Measurements from ENCODE around the gene TOMM7.

The TOMM7 gene

GRCh38 chr7:22822486-22823141 is at the start of gene TOMM7:
Gene TOMM7 (minus strand): TSS chr7:22822849. CDS start chr7:22822779, 70 bp downstream.
- peak; percentile 73 to 78 for DNase-seq (ENCODE audit: low read depth in 2 of 2)

- DNase-seq (ENCODE audit: low read depth in 2 of 2): no peak
These were observed 49.6 kb upstream of the TOMM7 start for GRCh38 chr7:22872096-22872807.

DNA sequence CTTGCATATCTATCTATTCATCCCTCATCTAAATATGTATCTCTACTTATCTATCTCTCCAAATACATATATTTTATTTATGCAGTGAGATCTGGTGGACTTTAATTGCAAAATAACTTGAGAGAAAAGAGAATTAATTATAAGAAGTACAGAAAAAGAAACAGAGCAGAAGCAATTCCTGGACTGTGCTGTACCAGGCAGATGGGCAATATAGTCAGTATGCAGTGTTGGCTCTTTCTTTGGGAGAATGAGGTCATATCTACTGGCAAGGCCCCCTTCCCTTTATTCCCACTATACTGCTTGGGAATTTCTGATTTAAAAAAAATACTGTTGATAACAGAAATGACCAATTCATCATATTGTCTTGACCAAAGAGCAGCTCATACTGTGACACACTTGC is 49.0 kb upstream of the TOMM7 start:
- DNase-seq (ENCODE audit: low read depth in 2 of 2): no peak

GRCh38 chr7:22868509-22868908 is 45.9 kb upstream of the TOMM7 start:
- DNase-seq (ENCODE audit: low read depth in 2 of 2): no peak

DNA sequence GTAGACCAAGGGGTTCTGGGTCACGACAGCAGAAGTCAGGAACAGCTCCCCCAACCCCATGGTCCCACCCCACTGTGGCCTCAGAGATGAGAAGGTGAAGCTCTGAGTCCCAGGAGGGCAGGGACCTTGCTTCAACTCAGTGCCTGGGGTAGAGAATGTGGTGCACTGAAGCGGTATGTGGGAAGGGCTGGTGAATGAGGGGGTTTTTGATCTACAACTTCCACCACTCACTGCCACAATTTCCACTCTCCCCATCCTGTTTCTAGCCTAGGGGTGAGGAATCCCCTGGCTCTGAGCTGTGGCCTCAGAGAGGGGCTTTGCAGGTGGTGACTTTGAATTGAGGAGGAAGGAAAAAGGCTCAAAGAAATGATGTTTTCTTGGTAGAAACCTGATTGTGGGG is 44.9 kb upstream of the TOMM7 start:
- no peak for DNase-seq (ENCODE audit: low read depth in 2 of 2)

DNA sequence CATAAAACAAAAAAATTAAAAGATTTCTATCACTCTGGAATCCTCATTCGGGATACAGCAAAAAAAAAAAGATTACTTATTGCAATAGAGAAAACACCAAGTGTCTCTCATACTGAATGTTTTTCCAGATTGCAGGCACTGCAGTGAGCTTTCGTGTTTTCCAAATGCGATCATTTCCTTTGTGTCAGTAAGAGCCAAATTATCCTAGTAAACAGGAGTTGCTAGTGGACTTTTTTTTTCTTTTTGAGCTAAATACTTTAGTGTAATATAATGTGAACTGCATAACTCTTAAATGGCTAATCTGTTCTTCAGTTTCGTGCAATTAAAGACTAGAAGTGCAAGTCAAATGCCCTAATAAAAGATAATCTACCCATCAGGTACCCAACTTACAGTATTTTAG is 44.4 kb upstream of the TOMM7 start:
- no peak for DNase-seq (ENCODE audit: low read depth in 2 of 2)

DNA sequence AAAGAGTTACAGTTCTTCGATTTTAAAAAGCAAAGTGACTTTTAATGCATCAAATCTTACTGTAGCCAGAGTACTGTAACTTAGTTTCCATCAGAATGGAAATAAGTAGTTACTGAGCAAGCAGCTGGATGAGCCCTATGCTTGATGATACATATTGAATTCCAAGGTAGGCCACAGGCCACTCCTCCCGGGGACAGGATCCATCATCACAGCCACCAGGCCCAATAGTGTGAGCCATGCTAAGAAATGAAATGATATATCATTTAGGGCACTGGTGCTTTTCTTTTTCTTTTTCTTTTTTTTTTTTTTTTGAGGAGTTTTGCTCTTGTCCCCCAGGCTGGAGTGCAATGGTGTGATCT is 42.9 kb upstream of the TOMM7 start:
- DNase-seq (ENCODE audit: low read depth in 2 of 2): no peak

DNA sequence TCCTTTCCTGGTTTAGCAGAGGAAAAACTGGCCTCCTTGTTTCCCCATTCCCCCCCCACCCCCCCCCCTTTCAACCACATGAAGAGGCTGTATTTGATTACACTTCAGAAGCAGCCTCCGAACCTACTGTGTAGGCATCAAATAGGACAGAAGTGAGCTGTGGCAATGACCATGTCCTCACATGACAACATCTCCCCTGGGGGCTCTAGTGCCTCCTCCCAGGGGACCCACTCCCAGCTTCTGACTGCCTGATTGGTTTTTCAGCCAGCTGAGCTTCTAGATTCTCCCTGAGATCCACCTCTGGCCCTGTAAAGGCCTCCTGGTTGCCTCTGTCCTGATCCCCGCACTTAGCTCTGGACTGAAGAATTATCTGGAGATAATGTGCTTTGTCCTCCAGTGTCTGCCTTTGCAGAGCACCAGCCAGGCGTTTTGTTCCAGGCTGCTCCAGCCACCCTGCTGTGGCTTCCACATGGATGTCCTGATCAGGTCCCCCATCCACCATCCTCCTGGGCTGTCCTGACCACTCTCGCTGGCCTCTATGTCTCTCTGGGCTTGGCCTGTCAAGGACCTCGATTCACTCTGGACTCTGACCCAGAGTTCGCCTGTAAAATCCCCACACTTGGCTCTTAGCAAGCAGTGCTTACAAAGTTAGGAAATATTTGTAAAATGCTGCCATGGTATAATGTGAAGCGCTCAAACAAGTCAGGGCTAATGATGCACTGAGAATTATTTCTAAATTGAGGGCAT is 42.4 kb upstream of the TOMM7 start:
- no peak for DNase-seq (ENCODE audit: low read depth in 2 of 2)

DNA sequence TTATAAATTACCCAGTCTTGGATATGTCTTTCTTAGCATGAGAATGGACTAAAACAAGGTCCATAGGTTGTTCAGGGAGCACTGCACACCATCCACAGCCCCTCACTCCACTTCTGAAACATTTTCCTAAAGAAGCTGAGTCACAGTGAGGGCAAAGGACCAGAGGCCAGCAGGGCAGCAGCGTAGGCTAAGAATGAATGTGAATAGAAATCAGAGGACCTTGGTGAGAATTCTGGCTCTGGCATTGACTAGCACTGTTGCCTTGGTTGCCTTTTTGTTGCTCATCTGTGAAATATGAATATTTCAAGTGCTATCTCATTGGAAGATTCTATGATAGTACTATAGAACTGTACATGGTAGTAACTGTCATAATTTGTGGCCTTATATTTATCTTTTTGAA is 41.7 kb upstream of the TOMM7 start:
- DNase-seq (ENCODE audit: low read depth in 2 of 2): no peak

DNA sequence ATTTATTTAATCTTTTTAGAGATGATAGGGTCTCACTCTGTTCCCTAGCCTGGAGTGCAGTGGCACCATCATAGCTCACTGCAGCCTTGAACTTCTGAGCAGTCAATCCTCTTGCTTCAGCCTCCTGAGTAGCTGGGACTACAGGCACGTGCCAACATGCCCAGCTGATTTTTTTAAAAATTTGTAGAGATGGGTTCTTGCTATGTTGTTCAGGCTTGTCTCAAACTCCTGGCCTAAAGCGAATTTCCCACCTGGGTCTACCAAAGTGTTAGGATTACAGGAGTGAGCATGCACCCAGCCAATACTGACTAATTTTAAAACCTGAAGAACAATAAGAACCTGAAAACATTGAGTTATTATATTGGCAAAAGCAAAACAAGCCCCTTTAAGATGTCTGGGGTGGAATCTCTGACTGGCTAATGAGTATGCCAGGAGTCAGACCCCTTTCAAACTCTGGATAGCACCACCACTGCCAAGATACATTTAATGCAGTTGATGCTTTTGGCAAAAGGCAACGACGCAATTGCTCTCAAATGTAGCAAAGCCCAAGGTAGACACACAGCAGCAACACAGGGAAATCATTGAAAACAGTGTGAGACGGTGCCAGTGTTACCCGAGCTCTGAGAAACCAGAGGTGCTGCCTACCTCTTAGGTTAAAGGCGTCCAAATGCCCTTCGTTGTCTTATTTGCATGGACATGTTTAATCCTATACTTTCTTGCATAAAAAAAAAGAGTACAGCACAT is 40.7 kb upstream of the TOMM7 start:
- no peak for DNase-seq (ENCODE audit: low read depth in 2 of 2)

GRCh38 chr7:22861576-22861975 is 38.9 kb upstream of the TOMM7 start:
- no peak for DNase-seq (ENCODE audit: low read depth in 2 of 2)

DNA sequence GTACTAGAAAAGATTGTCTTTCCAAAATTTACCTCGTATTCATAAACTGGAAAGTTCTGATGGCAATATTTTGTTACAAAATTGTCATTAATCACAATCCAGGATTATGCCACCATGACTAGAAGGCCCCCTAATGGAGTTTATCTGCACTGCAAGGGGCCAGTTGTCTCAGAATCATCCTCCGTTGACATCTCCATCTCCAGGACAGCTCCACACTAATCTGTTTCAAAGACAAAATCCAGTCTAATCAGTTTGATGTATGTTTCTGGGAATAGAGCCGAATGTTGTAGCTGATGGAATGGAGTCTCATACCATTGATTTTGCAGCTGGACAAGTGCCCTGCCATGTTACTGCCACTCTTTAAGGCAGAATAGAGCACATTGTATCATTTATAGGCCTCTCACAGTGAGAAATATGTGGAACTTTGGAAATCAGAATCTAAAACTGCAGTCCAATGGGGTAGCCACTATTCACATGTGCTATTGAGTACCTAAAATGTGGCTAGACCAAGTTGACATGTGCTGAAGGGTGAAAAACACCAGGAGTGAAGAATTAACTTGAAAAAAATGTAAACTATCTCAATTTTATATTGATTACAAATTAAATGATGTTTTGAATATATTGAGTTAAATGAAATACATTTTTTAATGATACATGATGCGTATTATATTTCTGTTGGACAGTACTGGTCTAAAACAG is 38.3 kb upstream of the TOMM7 start:
- DNase-seq (ENCODE audit: low read depth in 2 of 2): no peak

DNA sequence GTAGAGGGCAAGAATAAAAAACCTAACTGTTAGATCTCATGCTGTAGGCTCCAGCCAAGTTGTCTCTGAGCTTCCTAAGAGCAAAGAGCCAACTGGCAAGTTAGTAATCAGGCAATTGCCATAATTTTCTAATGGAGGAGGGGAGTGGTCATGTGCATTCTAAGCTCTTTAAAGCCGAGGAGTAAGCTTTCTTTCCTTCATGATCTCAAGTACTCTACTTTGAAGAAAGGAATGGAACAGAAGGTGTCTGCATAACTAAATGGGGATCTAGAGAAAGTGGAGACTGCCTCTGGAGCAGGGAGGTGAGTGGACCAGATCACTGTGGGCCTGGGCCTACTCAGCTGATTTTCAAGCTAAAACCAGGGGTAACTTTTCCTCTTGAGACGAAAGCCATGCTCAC is 37.7 kb upstream of the TOMM7 start:
- DNase-seq (ENCODE audit: low read depth in 2 of 2): no peak

- DNase-seq (ENCODE audit: low read depth in 2 of 2): no peak
These were observed 37.1 kb upstream of the TOMM7 start for GRCh38 chr7:22859641-22860290.

- no peak for DNase-seq (ENCODE audit: low read depth in 2 of 2)
These were observed 36.3 kb upstream of the TOMM7 start for GRCh38 chr7:22858640-22859561.

GRCh38 chr7:22858274-22858639 is 35.6 kb upstream of the TOMM7 start:
- no peak for DNase-seq (ENCODE audit: low read depth in 2 of 2)

DNA sequence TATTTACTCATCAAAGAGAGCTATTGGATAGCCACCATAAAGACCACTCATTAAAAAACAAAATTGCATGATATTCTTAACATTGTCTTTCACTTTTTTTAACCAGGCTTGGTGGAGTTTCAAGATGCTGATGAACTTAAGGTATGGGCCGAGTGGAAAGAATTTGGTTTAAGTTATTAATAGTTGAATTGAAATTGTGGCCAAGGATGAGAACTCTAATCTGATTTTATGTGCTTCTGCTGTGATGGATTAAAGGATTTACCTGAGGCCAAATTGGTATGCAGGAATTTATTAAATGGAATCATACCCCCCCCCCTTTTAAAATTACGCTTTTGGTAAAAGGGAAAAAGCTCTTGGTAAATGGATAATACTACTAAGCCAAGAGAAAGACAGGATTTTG is 33.8 kb upstream of the TOMM7 start:
- DNase-seq (ENCODE audit: low read depth in 2 of 2): no peak

DNA sequence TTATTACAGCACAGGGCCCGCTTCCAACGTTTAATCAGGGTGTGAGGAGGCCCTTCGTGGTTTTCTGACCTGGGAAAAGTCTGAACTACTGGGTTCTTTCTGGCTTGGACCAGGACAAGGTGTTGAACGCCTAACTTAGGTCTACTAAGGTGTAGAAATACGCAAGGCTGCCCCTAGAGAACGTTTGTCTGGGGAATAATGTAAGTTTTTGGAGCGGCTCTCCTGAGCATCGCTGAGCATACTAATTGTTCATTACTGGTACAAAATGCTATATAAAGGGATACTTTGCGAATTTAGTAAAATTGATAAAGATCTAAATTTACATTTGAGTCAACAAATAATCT is 32.4 kb upstream of the TOMM7 start:
- no peak for DNase-seq (ENCODE audit: low read depth in 2 of 2)

DNA sequence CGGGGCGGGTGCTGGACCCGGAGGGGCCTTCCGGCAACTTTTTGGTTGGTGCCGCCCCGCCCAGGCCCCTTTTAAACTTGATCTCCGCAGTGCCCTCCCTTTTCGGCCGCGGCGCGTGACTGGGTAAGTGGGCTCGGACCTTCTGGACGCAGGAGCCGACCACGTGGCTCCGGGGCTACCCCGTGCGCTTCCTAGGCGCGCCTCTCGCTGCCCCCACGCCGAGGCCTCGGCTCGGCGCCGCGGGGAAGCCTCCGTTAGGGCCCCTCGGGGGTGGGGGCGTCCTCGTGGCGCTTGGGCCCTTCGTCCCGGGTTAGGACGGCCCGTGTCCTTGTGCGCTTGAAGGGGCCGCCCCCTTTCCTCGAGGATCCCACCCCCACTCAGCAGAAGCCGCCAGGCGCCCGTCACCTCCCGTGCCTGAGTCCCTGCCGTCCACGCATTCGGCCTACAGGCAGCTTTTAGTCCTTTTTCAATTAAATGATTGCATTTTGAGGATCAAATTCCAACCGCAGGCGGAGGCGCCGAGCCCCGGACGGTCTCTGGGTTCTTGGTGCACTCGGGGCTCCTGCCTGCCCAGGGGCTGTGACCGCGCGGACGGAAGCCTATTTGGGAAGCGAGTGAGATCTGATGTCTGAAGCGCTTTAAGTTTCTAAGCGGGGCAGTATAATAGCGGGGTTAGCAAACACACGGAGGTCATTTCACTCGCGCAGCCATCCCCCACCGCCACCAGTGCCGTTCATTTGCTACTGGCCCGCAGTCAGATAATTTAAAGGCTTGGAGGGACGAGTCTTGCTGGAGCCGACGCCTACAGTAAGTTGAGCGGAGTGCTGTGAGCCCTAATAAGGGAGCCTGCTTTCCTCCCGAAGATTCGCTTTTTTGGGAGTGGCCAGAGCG is 31.8 kb upstream of the TOMM7 start:
- DNase-seq (ENCODE audit: low read depth in 2 of 2): peak; percentile 67 to 73
